Astrocyte (in vitro differentiated cells and primary cell): Measurements from ENCODE around the gene OGFOD3. TPM values are rescaled to one million over a fixed set of nuclear protein-coding genes. Genes with fewer than 3 reads are reported as not detected.

Source experiments
- DNase-seq: peaks from one replicate; pipeline ENCODE4 v3.0.0-alpha.2; 2010; ENCODE audit warnings: low read depth
- FAIRE-seq: peaks from 2 replicates; lab custom pipeline; 2011; peaks lifted over from hg19 to GRCh38; lab: Jason Lieb, UNC
- H2AFZ ChIP-seq: 2 replicates; pipeline ENCODE4 v1.6.0; 2012; ENCODE audit warnings: low read depth, low read length, inconsistent platforms
- H3K27ac ChIP-seq: 2 replicates; pipeline ENCODE4 v1.5.1; 2011; ENCODE audit warnings: low read depth, low read length, inconsistent platforms
- H3K27me3 ChIP-seq: 2 replicates; pipeline ENCODE4 v1.6.0; 2011; ENCODE audit warnings: low read length, inconsistent platforms; ENCODE audit not compliant: insufficient read depth
- H3K36me3 ChIP-seq: 2 replicates; pipeline ENCODE4 v1.5.1; 2011; ENCODE audit warnings: low read length, inconsistent platforms; ENCODE audit not compliant: insufficient read depth
- H3K4me1 ChIP-seq: 2 replicates; pipeline ENCODE4 v1.5.1; 2011; ENCODE audit warnings: low read length, inconsistent platforms; ENCODE audit not compliant: insufficient read depth
- H3K4me2 ChIP-seq: 2 replicates; pipeline ENCODE4 v1.6.0; 2012; ENCODE audit warnings: low read length, inconsistent platforms
- H3K4me3 ChIP-seq: 2 replicates; pipeline ENCODE4 v1.5.1; 2011; ENCODE audit warnings: low read depth, mild to moderate bottlenecking, low read length, inconsistent platforms; ENCODE audit not compliant: insufficient read depth
- H3K79me2 ChIP-seq: 2 replicates; pipeline ENCODE4 v1.6.0; 2012; ENCODE audit warnings: mild to moderate bottlenecking, low read length, inconsistent platforms; ENCODE audit not compliant: insufficient read depth
- H3K9ac ChIP-seq: 2 replicates; pipeline ENCODE4 v1.6.0; 2012; ENCODE audit warnings: mild to moderate bottlenecking, low read length, inconsistent platforms
- H3K9me3 ChIP-seq: 2 replicates; pipeline ENCODE4 v1.5.1; 2012; ENCODE audit warnings: low read depth, mild to moderate bottlenecking, low read length, inconsistent platforms; ENCODE audit not compliant: insufficient read depth
- H4K20me1 ChIP-seq: 2 replicates; pipeline ENCODE4 v1.6.0; 2012; ENCODE audit warnings: low read length, inconsistent platforms; ENCODE audit not compliant: insufficient read depth
- H3K27ac Mint-ChIP-seq: one replicate; pipeline ENCODE4 v1.8.0; 2021; ENCODE audit warnings: mild to moderate bottlenecking, mixed read lengths; ENCODE audit not compliant: unreplicated experiment
- H3K27me3 Mint-ChIP-seq: one replicate; pipeline ENCODE4 v1.8.0; 2021; ENCODE audit warnings: low read depth, mixed read lengths; ENCODE audit not compliant: unreplicated experiment
- H3K36me3 Mint-ChIP-seq: one replicate; pipeline ENCODE4 v1.8.0; 2021; ENCODE audit warnings: low read depth, mixed read lengths; ENCODE audit not compliant: unreplicated experiment
- H3K4me1 Mint-ChIP-seq: one replicate; pipeline ENCODE4 v1.8.0; 2021; ENCODE audit warnings: low read depth, mixed read lengths; ENCODE audit not compliant: unreplicated experiment
- H3K4me3 Mint-ChIP-seq: one replicate; pipeline ENCODE4 v1.8.0; 2021; ENCODE audit warnings: mild to moderate bottlenecking, moderate library complexity, mixed read lengths; ENCODE audit not compliant: unreplicated experiment
- H3K9me3 Mint-ChIP-seq: one replicate; pipeline ENCODE4 v1.8.0; 2021; ENCODE audit warnings: mild to moderate bottlenecking, mixed read lengths; ENCODE audit not compliant: unreplicated experiment
- EZH2 ChIP-seq: IDR thresholded peaks from 2 replicates; pipeline ENCODE4 v1.6.1; 2012; ENCODE audit warnings: mild to moderate bottlenecking, low read length, inconsistent platforms; ENCODE audit not compliant: insufficient read depth
- total RNA-seq: library from RNA; stranded (reverse); gene quantifications from 2 replicates; pipeline ENCODE4 v1.2.1, GENCODE V29; 2021
- TF ChIP-seq, protein P1 (sequence below): IDR thresholded peaks from 2 replicates; pipeline ENCODE4 v1.5.1; 2011; ENCODE audit warnings: low read depth, mild to moderate bottlenecking, inconsistent platforms, low read length, moderate library complexity; ENCODE audit not compliant: insufficient read depth

OGFOD3 gene
- total RNA-seq, 1 donor from 2014 or later = 20.9 TPM

DNA sequence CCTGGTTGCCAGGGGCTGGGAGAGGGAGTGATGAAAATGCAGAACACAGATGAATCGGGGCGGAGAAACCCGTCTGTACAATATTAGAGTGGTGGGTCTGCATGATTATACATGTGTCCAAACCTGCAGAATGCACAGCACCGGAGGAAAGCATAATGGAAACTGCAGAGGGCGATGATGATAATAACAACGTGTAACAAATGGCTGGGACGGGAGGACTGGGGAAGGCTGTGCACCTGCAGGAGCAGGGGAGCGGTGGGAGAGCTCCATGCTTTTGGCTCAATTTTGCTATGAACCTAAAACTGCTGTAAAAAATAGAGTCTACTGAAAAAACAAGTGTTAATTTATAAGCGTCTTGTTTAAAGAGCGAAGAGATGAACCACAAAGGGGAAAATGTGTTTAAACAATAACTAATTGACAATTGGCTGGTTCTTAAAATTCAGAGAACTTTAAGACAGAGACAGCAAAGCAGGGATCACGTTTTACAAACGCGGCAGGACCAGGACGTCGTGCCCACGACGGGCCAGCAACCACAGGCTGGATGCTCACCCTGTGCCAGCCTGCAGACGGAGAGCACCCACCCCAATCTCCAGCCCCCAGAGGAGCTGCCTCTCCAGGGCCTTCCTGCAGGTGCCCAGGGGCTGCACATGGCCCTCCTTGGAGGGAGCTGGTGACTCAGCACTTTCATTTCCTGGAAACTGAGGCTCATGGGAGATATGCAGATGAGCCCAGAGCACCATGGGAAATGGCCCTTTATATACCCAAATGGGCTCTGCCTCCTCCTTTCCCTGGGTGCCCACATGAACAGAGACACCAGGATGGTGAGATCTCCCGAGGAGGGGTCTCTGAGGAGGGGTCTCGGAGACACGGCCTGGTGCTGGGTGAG, 59.7 kb downstream of the OGFOD3 start, which contains the start of gene TEX19:
Gene TEX19, plus strand, starts transcription at position 783 of the 886 bp plus-strand sequence. CDS start 2,904 bp downstream, outside the sequence.
- FAIRE-seq = no peak
- Mint-ChIP-seq H3K27ac (no peak within 1 kb of the TSS), H3K36me3 (no peaks in the 10 kb centered on the region), H3K4me1 (peaks cover 3% of the 10 kb centered on the region), H3K4me3 (no peak within 1 kb of the TSS), H3K27me3 (peaks cover 40% of the 10 kb centered on the region), H3K9me3 (no peaks in the 10 kb centered on the region)
- H4K20me1 ChIP-seq = no peaks in the 10 kb centered on the region
- peaks cover 2% of the 10 kb centered on the region for H3K27me3 ChIP-seq
- H3K79me2 ChIP-seq = no peaks in the 10 kb centered on the region
- no peak within 1 kb of the TSS for H3K27ac ChIP-seq
- H3K36me3 ChIP-seq = no peaks in the 10 kb centered on the region
- no peak within 1 kb of the TSS for H3K4me3 ChIP-seq
- no peak for DNase-seq
- H3K4me2 ChIP-seq = no peak within 1 kb of the TSS
- TF ChIP-seq, protein P1, sequence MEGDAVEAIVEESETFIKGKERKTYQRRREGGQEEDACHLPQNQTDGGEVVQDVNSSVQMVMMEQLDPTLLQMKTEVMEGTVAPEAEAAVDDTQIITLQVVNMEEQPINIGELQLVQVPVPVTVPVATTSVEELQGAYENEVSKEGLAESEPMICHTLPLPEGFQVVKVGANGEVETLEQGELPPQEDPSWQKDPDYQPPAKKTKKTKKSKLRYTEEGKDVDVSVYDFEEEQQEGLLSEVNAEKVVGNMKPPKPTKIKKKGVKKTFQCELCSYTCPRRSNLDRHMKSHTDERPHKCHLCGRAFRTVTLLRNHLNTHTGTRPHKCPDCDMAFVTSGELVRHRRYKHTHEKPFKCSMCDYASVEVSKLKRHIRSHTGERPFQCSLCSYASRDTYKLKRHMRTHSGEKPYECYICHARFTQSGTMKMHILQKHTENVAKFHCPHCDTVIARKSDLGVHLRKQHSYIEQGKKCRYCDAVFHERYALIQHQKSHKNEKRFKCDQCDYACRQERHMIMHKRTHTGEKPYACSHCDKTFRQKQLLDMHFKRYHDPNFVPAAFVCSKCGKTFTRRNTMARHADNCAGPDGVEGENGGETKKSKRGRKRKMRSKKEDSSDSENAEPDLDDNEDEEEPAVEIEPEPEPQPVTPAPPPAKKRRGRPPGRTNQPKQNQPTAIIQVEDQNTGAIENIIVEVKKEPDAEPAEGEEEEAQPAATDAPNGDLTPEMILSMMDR = no peak
- no peak for TF ChIP-seq EZH2
- H2AFZ ChIP-seq = no peak within 1 kb of the TSS
- H3K9ac ChIP-seq = no peak within 1 kb of the TSS
- H3K9me3 ChIP-seq = no peaks in the 10 kb centered on the region
- H3K4me1 ChIP-seq = peaks cover 10% of the 10 kb centered on the region

GRCh38 chr17:82357394-82357793, 61.0 kb downstream of the OGFOD3 start:
- Mint-ChIP-seq H3K27me3 (peaks cover 30% of the 10 kb centered on the region), H3K9me3 (no peaks in the 10 kb centered on the region), H3K4me3 (no peak overlapping the region), H3K36me3 (peaks cover 1% of the 10 kb centered on the region), H3K4me1 (peaks cover 3% of the 10 kb centered on the region), H3K27ac (no peak overlapping the region)
- no peaks in the 10 kb centered on the region for H3K9me3 ChIP-seq
- peaks cover 10% of the 10 kb centered on the region for H3K4me1 ChIP-seq
- DNase-seq (no peak), FAIRE-seq (no peak)
- no peak overlapping the region for H3K9ac ChIP-seq
- no peak overlapping the region for H3K4me3 ChIP-seq
- H2AFZ ChIP-seq = no peak overlapping the region
- H3K4me2 ChIP-seq = no peak overlapping the region
- TF ChIP-seq, protein P1 = no peak
- no peak for TF ChIP-seq EZH2
- peaks cover 2% of the 10 kb centered on the region for H3K27me3 ChIP-seq
- H3K27ac ChIP-seq = no peak overlapping the region
- no peaks in the 10 kb centered on the region for H3K79me2 ChIP-seq
- no peaks in the 10 kb centered on the region for H4K20me1 ChIP-seq
- H3K36me3 ChIP-seq = no peaks in the 10 kb centered on the region
